MV-4-11 (cell line): ENCODE results near the gene NELL1.

Experiments
- DNase-seq: peaks from one replicate; lab custom pipeline; 2025; lab: John Stamatoyannopoulos, UW

The NELL1 gene

DNA sequence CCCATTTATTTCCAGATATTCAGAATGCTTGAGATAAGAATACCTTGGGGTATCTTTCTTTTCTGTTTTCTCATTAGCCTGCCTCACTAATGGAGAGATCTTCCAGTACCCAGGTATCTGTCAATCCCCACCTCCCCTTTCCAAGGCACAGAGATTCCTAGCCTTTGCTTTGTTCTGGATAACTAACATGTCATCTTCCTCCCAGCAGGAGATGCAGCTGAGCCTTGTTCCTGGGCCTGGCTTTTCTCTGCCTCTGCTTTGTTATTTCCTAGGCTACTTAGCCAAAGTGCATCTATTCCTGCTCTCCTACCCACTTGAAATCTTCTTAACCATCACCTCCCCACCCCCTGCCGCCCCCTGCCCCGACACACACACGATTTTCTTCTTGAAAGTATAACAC lies 297.1 kb downstream of the NELL1 start:
- no peak for DNase-seq

DNA sequence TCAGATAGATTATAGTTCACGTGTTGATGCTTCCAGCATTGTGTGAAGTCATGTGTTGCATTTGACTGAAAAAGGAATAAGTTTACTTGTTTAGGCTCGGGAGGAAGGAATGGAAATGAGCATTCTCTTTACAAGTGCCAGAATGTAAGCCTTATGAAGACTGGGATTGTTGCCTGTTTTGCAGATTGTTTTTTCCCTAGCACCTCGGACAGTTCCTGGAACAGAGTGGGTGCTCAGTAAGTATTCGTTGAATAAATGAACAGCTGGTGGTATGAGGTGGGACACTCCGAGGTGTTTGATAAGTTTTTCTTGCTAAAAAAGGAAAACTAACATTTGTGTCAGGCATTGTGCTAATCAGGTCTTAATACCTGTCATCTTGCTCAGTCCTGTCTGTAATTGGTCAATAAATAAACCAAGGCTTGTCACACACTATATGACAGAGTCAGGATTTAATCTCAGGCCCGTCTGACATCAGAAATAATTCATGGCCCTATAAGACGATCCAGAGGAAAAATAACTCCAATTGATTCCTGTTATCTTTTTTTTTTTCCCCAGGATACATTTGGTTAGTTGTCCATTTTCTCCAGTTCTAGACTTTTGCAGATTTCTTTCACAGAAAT lies 304.7 kb downstream of the NELL1 start:
- DNase-seq, result no peak

DNA sequence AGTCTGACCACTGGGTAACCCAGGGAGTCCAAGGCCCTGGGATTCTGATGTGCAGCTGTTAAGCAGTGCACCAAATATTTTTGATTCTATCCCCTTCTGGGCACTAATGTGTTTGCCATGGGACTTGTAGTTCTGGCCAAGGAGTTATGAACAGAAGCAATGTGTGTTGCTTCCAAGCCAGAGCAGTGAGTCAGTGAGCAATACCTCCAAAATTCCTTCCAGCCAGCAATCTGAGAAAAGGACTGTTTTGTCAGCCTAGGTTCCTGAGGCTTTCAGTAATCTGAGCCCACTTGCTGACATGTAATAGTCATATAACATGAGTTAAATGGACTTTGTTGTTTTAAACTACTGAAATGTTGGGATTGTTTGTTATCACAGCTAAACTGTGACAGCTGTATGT lies 311.4 kb downstream of the NELL1 start:
- DNase-seq, result no peak

DNA sequence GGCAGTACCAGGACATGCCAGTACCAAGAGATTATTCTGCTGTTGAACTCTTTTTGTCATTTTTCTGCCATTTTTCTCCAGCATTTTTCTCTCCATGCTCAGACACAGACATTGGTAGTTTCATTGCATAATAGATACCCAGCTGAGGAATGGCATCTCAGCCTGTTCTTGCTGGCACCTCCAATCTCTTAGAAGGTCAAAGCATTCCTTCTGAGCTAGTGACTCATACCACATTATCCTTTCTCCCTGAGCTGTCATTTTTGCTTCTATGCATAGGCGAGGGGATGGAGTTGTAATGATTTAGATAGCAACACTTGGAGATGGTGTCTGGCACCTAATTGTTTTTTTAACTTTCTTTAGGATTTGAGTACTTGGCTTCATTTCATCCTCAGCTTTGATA lies 321.1 kb downstream of the NELL1 start:
- no peak for DNase-seq

DNA sequence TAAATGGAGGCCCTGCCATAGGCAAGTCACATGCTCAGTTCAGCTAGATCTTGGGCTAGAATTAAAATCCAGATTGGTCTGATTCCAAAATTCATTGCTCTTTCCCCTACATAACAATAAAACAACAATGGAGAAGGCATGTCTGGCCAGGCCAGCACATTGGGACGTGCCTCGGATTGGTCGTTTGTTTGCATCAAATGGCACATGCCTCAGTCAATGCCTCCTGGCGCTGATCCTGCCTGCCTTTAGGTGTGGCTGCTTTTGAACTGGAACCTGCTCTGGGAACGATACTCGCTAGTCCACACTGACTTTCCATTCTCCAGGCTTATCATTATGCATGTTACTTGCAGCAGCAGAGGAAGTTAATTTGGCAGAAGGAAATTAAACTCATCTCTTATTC lies 322.1 kb downstream of the NELL1 start:
- DNase-seq, result no peak

DNA sequence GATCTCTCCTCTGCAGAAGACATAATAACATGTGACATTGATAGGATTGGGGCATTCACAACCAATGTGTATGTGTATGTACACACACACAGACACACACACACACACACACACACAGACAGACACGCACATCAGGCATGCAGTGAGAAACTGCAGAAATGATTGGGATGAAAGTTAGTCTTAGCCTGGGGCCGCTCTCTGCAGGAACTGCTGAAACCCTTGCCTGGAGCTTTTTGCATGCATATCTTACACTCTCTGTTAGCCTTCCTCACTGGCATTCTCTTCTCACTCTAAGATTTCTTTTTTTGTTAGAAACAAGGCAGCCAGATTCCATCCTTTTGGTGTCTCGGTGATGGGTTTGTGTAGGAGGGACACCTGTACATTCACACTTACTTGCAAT lies 337.9 kb downstream of the NELL1 start:
- DNase-seq, result no peak

DNA sequence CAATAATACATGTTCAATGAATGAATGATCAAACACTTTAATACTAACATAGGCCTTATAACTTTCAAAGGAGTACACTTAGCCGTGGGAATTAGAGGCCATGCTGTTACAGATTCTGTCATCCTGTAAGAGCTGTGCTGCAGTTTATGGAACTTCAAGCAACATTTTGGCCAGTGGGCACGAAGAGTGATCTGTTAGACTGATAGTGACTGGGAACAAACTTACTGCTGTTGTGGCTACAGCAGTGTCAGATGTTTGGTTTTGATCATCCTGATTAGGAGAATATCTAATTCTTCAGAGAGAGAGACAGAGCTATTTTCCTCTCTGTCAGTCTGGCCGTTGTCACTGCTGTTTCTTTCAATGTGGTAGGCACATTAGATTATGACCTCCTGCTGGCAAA lies 348.9 kb downstream of the NELL1 start:
- no peak for DNase-seq

DNA sequence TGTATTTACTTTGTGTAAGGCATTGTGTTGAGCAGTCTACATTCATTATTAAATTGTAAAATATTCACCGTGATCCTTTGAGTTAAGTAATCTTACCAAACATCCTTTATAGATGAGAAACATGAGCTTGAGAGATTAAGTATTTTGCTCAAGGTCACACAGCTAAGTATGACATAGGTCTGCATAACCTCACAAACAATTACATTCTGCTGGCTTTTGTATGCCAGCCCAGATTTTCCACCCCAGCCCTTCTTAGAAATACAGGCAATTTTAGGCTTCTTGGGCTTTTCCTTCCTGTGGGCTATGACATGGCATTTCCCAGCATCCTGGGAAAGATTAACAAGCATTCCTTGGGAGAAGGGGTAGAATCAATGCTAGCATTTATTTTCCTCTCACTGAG lies 357.3 kb downstream of the NELL1 start:
- no peak for DNase-seq

DNA sequence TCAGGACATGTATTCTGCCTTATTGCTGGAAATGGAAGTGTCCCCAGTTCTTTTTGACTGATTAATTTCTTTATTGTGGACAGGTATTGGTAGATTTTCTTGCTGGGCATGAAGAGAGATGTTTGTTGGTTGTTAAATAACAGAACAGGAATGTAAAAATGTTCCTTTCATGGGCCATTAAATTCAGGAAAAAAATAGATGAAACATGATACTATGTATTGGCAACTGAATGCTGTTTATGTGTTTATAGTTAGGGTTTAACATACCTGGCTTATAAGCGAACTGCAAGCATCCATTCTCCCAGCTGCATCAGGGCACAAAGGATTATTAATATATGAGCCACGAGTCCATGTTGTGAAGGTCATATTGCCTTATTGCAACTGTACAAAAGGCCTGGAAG lies 368.5 kb downstream of the NELL1 start:
- no peak for DNase-seq

DNA sequence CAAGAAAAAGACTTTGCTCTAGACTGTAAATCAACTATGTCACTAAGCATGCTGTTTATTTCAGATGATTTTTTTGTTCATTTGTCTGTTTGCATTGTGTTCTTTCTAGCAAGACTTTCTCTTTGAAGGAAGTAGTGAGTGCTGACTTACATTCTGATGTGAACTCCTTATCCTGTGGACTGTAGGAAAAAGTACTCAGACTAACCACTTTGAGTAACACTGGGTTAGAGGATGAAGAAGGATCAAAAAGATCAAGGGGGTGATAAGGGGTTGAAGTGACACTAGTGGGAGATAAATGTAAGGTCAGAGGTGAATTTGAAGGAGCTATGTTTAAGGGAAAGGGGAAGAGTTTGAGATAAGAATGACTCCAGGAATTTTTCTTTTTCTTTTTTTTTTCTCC lies 369.4 kb downstream of the NELL1 start:
- DNase-seq, result no peak

DNA sequence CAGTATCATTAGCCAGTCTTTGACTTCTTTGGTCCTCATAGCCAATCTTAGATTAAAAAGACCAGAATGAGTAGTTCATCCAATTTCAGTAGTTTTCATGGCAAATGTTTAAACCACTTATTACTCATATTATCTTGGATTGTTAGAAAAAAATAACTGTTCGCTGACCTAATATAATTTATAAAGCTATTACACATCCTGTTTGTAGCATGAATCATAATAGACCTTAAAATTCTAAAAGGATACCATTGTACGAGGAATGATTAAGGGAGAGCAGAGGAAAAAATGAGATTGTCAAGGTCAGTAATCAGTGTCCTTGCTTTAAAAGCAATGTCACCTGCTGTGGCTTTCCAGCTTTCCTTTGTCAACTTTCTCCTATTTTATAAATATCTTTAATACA lies 371.2 kb downstream of the NELL1 start:
- DNase-seq, result no peak

DNA sequence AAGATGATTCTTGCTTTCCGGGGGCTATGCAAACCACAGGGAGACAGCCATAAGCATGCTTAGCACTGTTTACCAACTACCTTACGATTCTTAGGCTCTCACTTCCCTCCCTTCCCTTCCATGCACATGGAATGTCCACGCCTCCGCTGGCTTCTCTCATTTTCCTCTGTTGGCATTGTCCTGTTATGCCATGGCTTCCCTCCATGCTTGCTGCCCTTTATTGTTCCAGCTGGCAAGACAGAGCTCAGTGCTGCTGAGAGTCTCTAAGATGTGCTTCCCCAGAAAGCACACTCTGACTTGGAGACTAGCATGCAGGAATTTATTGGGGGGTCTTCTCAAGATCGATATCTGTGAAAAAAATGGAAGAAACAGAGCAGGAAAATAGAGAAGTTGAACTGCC lies 379.2 kb downstream of the NELL1 start:
- no peak for DNase-seq

DNA sequence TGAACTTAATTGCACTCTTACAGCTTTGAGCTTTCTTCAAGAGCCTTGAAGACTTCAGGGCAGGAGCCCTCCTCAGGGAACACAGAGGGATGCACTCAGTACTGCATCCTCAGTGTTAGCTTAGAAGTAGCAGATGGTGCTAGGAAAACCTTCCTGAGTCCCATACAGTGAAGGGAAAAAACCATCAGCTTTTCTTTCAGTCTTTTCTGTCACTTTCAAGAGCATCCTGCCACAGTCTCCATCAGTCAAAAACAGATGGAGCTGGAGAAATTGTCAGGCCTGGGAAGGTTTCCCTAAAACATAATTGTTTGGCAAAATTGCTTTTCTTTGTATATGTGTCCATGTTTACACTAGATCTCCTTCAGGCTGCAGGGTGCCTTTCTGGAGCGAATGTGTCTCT lies 384.1 kb downstream of the NELL1 start:
- no peak for DNase-seq

DNA sequence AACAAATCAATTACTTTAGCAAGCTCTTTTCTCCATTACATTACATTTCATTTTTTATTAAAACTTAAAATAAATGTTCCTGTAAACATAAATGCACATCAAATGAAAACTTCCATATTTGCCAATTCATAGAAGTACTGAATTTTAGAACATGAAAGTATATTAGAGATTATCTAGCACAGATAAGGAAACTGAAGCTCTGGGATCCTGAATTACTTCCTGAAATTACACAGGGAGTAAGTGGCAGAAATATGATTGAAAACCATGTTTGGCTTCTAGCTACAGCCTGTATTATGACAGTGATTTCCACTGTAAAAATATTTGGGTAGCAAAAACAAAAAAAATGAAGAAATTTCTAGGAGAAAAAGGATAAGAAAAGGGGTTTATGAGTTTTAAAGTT lies 387.3 kb downstream of the NELL1 start:
- DNase-seq, result no peak

DNA sequence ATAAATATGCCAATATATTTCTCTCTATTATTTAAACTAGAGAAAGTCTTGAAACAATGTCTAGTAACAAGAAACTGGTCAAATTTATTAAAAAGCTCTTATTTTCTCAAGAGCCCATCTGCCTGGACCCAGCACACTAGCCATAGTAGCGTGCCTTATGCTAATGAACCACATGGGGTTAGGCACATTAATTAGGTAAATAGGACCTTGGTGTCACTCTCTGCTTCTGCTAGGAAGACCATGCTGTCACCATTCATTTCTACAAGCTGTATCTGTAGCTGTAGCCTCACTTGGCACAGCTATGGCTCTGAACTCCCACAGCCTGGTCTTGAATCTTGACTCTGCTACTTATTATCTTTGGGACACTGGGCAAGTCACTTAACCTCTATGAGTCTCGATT lies 390.5 kb downstream of the NELL1 start:
- no peak for DNase-seq

DNA sequence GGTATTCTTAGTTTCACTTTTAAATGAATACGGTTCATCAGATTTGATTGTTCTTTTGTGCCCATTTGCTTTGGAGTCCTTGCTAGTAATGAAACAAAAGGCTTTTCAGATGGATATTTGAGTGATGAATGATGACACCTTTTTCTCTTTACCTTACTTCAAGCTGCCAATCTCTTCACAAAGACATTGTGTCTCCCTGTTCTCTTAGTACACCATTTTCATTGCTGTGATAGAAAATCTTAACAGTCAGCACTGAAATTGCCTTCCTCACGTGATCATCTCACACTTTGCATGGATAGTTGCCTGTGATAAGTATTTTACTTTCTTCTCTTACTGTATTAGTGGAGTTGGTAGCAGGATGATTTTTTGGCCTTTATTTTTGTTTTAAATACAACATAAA lies 396.6 kb downstream of the NELL1 start:
- no peak for DNase-seq

DNA sequence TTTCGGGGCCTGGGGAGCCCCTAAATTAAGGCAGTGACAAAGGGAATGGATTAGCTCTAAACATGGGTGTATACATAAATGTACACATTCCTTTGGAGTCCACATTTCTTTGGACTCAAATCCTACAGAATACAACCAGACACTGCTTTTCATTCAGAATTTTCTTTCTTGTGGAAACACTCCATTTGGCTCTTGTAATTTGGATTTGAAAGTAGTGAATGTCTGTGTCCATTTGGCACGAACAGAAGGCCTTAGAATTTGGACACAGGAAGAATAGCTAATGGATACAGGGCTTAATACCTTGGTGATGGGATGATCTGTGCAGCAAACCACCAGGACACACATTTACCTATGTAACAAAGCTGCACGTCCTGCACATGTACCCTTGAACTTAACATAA lies 399.5 kb downstream of the NELL1 start:
- DNase-seq, result no peak

DNA sequence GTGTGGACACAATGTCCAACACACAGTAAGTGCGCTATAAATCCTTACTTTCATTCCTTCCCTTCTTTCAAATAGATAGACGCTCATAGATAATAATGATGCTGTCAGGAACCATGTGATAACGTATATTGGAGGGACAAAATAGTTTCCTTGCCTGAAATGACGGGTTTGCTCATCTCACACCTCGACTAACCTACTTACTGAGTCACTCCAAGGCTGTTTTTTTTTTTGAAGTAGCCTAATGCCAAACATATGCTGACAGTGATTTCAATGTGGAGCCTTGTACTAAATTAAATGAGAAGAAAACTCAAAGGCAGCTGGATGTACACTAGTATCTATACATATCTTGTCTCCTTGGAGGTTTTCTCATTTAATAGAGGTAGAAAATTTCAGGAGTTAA lies 400.5 kb downstream of the NELL1 start:
- DNase-seq, result no peak

DNA sequence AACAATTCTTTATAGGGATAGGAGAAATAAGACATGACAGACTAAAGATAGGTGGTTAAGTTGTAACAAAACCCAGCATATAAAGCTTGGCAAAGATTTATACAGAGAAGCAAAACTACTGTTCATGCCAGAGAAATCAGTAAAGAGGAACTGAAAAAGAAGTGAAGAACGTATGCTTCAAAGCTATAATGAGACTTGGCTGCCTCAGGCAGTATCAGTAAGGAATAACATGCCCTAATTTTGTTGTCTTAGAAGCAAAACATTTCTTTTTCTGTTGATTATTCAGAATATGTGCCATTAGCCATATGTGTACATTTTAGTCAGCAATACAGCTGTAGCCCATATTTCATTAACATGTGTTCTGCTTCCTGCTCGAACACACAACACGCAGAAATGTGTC lies 403.2 kb downstream of the NELL1 start:
- peak; percentile 43 for DNase-seq

DNA sequence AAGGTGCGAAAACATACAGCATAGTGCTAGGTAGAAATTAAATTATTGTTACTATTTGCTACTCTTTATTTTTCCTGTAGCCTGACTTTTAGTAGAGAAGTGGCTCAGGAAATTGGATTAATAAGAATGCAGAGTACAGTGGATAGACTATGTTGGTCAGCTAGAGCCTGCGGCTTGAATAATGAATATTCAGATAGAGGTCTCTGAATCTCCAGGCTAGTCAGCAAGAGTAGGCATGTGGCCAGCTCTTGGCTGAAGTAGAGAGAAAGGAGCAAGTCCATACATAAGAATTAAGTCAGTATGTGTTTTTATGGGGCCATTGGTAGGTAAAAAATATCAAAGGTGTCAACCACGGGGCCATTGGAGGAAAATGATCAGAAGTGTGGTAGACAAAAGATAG lies 413.5 kb downstream of the NELL1 start:
- no peak for DNase-seq

DNA sequence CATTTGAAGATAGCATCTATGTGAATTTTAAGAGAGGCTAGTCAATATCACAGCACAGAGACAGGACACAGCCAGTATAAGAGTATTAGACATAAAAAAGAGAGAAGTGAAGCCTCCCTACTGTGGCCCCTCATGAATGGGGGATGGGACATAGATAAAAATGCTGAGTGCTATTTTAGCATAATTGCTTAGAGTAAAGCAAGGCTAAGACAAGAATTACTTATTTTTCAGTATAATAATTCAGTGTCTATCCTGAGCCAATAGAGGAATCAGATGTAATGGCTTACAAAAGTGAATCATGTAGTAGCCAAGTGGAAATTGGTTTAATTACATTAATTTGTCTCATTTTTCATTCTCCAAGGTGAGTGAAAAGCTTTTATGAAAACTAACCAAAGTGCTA lies 419.5 kb downstream of the NELL1 start:
- no peak for DNase-seq

DNA sequence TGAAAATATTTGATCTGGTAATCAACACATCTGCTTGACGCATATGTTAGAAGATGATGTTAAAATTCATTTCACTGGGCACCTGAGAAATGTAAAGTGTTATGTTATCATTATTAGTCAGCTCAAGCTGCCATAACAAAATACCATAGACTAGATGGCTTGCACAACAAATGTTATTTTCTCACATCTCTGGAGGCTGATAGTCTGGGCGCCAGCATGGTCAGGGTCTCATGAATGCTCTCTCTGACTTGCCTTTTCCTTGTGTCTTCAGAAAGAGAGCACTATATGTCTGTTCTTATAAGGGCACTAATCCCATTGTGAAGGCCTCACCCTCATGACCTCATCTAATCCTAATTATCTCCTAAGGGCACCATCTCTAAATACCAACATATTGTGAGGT lies 435.3 kb downstream of the NELL1 start:
- no peak for DNase-seq

DNA sequence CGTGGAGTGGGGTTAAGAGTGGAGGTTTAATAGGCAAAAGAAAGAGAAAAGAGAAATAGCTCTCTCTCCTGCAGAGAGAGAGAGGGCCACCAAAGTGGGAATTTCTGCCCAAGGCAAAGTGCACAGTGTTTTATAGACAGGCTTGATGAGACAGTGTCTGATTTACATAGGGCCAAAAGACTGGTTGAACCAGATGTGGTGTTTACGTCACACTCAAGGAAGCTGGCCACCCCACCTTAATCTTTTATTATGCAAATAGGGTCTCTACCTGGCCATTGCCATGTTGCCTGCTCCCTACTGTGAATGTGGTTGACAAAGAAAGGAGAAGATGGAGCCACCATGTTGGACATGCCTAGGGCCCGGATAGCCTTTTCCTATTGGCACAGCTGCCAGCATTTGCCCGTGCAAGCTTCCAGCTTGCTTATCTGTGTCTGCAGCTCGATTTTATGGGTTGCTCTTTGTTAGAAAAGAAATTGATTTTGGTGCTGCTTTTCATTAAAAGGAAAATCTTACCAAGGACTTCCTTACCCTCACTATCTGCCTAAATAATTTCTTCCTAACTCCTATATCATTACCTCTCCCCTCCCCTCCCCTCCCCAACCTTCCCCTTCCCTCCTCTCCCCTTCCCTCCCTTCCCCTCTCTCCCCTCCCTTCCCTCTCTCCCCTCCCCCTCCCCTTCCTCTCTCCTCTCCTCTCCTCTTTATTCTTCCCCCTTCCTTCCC lies 436.0 kb downstream of the NELL1 start:
- DNase-seq, result no peak

DNA sequence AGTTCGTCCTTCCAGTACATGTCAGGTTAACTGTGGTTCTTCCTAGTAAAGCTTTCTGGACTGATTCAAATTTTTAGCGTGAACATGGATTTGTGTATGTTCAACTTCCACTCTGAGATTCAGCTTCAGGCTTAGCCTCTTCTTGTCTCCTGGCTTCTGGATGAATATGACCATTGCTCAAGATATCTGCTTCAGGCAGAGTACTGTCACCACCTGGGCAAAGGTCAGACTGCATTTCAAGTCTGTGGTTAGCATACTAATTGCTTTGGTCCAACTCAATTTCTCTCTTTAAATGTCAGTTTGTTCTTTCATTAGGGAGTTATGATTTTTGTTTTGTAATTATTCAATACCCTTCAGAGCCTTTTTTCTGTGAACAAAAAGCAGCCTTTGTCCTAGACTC lies 440.0 kb downstream of the NELL1 start:
- no peak for DNase-seq
